MM.1S (cell line): ENCODE data around the gene IL18RAP.

Source experiments
- DNase-seq: peaks from one replicate; pipeline ENCODE4 v3.0.0-alpha.2; 2015
- H2AFZ ChIP-seq: fragments of 300-600 bp; sonication (generic); 2 replicates; pipeline ENCODE4 v1.6.0; 2016; ENCODE audit warnings: antibody characterized with exemption, low read length
- H3F3A ChIP-seq: fragments of 300-600 bp; sonication (generic); 2 replicates; pipeline ENCODE4 v1.6.1; 2016; ENCODE audit warnings: mild to moderate bottlenecking, antibody characterized with exemption, low read length, moderate library complexity, mixed read lengths; ENCODE audit not compliant: insufficient read depth
- H3K27ac ChIP-seq: fragments of 300-600 bp; sonication (generic); 2 replicates; pipeline ENCODE4 v1.5.1; 2016; ENCODE audit warnings: mild to moderate bottlenecking, low read length
- H3K27me3 ChIP-seq: fragments of 300-600 bp; sonication (generic); replicated peaks from 2 replicates; pipeline ENCODE4 v1.6.0; 2016; ENCODE audit warnings: low read length; ENCODE audit not compliant: insufficient read depth
- H3K36me3 ChIP-seq: fragments of 300-600 bp; sonication (generic); replicated peaks from 2 replicates; pipeline ENCODE4 v1.6.1; 2016; ENCODE audit warnings: mild to moderate bottlenecking, low read length, mixed read lengths; ENCODE audit not compliant: insufficient read depth
- H3K4me1 ChIP-seq: fragments of 300-600 bp; sonication (generic); 2 replicates; pipeline ENCODE4 v1.6.1; 2016; ENCODE audit warnings: low read length, mixed read lengths
- H3K4me2 ChIP-seq: fragments of 300-600 bp; sonication (generic); 2 replicates; pipeline ENCODE4 v1.6.0; 2016; ENCODE audit warnings: low read depth, low read length
- H3K4me3 ChIP-seq: fragments of 300-600 bp; sonication (generic); 2 replicates; pipeline ENCODE4 v1.5.1; 2016; ENCODE audit warnings: low read length, mixed read lengths
- H3K79me2 ChIP-seq: fragments of 300-600 bp; sonication (generic); 2 replicates; pipeline ENCODE4 v1.6.1; 2016; ENCODE audit warnings: mixed run types, low read length, mixed read lengths
- H3K9ac ChIP-seq: fragments of 300-600 bp; sonication (generic); 2 replicates; pipeline ENCODE4 v1.6.1; 2016; ENCODE audit warnings: low read length, mixed read lengths
- H3K9me2 ChIP-seq: fragments of 300-600 bp; sonication (generic); replicated peaks from 2 replicates; pipeline ENCODE4 v1.6.1; 2016; ENCODE audit warnings: mild to moderate bottlenecking, low read length, mixed read lengths; ENCODE audit not compliant: insufficient read depth
- H3K9me3 ChIP-seq: fragments of 300-600 bp; sonication (generic); replicated peaks from 2 replicates; pipeline ENCODE4 v1.6.1; 2016; ENCODE audit warnings: mild to moderate bottlenecking, low read length, mixed read lengths; ENCODE audit not compliant: insufficient read depth
- H4K20me1 ChIP-seq: fragments of 300-600 bp; sonication (generic); 2 replicates; pipeline ENCODE4 v1.6.1; 2016; ENCODE audit warnings: mild to moderate bottlenecking, low read length, moderate library complexity, mixed read lengths; ENCODE audit not compliant: insufficient read depth
- CTCF ChIP-seq: fragments of 300-600 bp; sonication (generic); IDR thresholded peaks from 2 replicates; pipeline ENCODE4 v1.5.1; 2016; ENCODE audit warnings: antibody characterized with exemption, low read length, mixed read lengths
- EZH2 ChIP-seq: fragments of 300-600 bp; sonication (generic); optimal IDR thresholded peaks from 2 replicates; pipeline ENCODE3; 2017; ENCODE audit warnings: low read depth, mild to moderate bottlenecking, antibody characterized with exemption, low read length, mixed read lengths
- EZH2phosphoT487 ChIP-seq: fragments of 300-600 bp; sonication (generic); IDR thresholded peaks from 2 replicates; pipeline ENCODE4 v1.6.1; 2018; ENCODE audit warnings: antibody characterized with exemption, low read length

The IL18RAP gene

GRCh38 chr2:102446936-102447335, 24.0 kb downstream of the IL18RAP start:
- Histone ChIP-seq H3K79me2 (no peaks in the 10 kb centered on the region), H3K4me2 (no peak overlapping the region), H3K36me3 (no peaks in the 10 kb centered on the region), H3K4me3 (no peak overlapping the region), H3K4me1 (no peaks in the 10 kb centered on the region), H3K27ac (no peak overlapping the region), H3K9me2 (no peaks in the 10 kb centered on the region), H3F3A (no peaks in the 10 kb centered on the region), H3K9me3 (no peaks in the 10 kb centered on the region), H3K9ac (no peak overlapping the region), H3K27me3 (no peaks in the 10 kb centered on the region), H2AFZ (no peak overlapping the region), H4K20me1 (no peaks in the 10 kb centered on the region)
- no peak for DNase-seq
- TF ChIP-seq EZH2 = no peak
- TF ChIP-seq CTCF = no peak
- no peak for TF ChIP-seq EZH2phosphoT487

GRCh38 chr2:102449370-102449974, 26.5 kb downstream of the IL18RAP start:
- H3K79me2 ChIP-seq = no peaks in the 10 kb centered on the region
- H3K4me3 ChIP-seq = no peak overlapping the region
- no peaks in the 10 kb centered on the region for H3K36me3 ChIP-seq
- H3K27ac ChIP-seq = no peak overlapping the region
- H3F3A ChIP-seq = no peaks in the 10 kb centered on the region
- H4K20me1 ChIP-seq = no peaks in the 10 kb centered on the region
- no peaks in the 10 kb centered on the region for H3K9me2 ChIP-seq
- no peaks in the 10 kb centered on the region for H3K9me3 ChIP-seq
- TF ChIP-seq EZH2phosphoT487 (no peak), EZH2 (no peak), CTCF (peak; percentile 74)
- H3K9ac ChIP-seq = no peak overlapping the region
- H3K27me3 ChIP-seq = no peaks in the 10 kb centered on the region
- H3K4me1 ChIP-seq = peaks cover 3% of the 10 kb centered on the region; the same call in 1 of the 2 replicates
- H3K4me2 ChIP-seq = no peak overlapping the region
- no peak overlapping the region for H2AFZ ChIP-seq
- peak; percentile 50 for DNase-seq

- Histone ChIP-seq H3K36me3 (no peaks in the 10 kb centered on the region), H2AFZ (no peak overlapping the region), H3K4me2 (no peak overlapping the region), H3K9me3 (no peaks in the 10 kb centered on the region), H3K9me2 (no peaks in the 10 kb centered on the region), H3F3A (0 out of 2 replicates have a peak, but pooled peaks cover 4% of the 10 kb centered on the region), H3K79me2 (no peaks in the 10 kb centered on the region), H3K4me1 (peaks cover 10% of the 10 kb centered on the region), H3K9ac (no peak overlapping the region), H4K20me1 (no peaks in the 10 kb centered on the region), H3K27me3 (no peaks in the 10 kb centered on the region), H3K4me3 (no peak overlapping the region), H3K27ac (no peak overlapping the region)
- no peak for TF ChIP-seq CTCF
- TF ChIP-seq EZH2phosphoT487 = no peak
- TF ChIP-seq EZH2 = no peak
- no peak for DNase-seq
Observed at GRCh38 chr2:102451968-102452367, 29.0 kb downstream of the IL18RAP start.
